Liver (tissue), 9 donors: ENCODE data around the gene MEF2A. TPM values are rescaled to one million over a fixed set of nuclear protein-coding genes. Genes with fewer than 3 reads are reported as not detected.
"Not testable (repeated sequence)": the region's sequence is repeated elsewhere in the genome, so short reads cannot be mapped to it uniquely, and the experiment has no call there.

Experiments
- DNase-seq: peaks from one replicate; pipeline ENCODE4 v3.0.0-alpha.2; 2017; ENCODE audit warnings: low spot score
- H3K27ac ChIP-seq, 2 donors: one replicate each; pipeline ENCODE4 v1.7.0; 2013; ENCODE audit warnings: inconsistent platforms in 2 of 2, low read length in 2 of 2, control low read depth in 1 of 2, low read depth in 1 of 2, mild to moderate bottlenecking in 1 of 2
- H3K27me3 ChIP-seq, 4 donors: one replicate each; pipeline versions ENCODE4 v1.6.1 to v1.7.0; 2013; ENCODE audit warnings: low read length in 3 of 4, inconsistent platforms in 1 of 4, mild to moderate bottlenecking in 1 of 4, moderate library complexity in 1 of 4; ENCODE audit not compliant: control insufficient read depth in 4 of 4, insufficient read depth in 4 of 4
- H3K36me3 ChIP-seq, 4 donors: one replicate each; pipeline versions ENCODE4 v1.6.1 to v1.7.0; 2013; ENCODE audit warnings: low read length in 3 of 4, mild to moderate bottlenecking in 3 of 4, low read depth in 1 of 4, moderate library complexity in 1 of 4; ENCODE audit not compliant: control insufficient read depth in 4 of 4, insufficient read depth in 3 of 4
- H3K4me1 ChIP-seq, 4 donors: one replicate each; pipeline versions ENCODE4 v1.6.1 to v1.7.0; 2013; ENCODE audit warnings: low read length in 3 of 4, mild to moderate bottlenecking in 3 of 4, moderate library complexity in 1 of 4; ENCODE audit not compliant: control insufficient read depth in 4 of 4, insufficient read depth in 4 of 4
- H3K4me3 ChIP-seq, 3 donors: one replicate each; pipeline versions ENCODE4 v1.6.1 to v1.7.0; 2013; ENCODE audit warnings: low read length in 3 of 3, control low read depth in 1 of 3, low read depth in 1 of 3, mild to moderate bottlenecking in 1 of 3
- H3K9ac ChIP-seq, 2 donors: one replicate each; pipeline ENCODE4 v1.7.0; 2013; ENCODE audit warnings: low read length in 2 of 2, mild to moderate bottlenecking in 2 of 2, moderate library complexity in 2 of 2, control low read depth in 1 of 2, low read depth in 1 of 2
- H3K9me3 ChIP-seq, 4 donors: one replicate each; pipeline versions ENCODE4 v1.6.1 to v1.7.0; 2013; ENCODE audit warnings: low read length in 3 of 4; ENCODE audit not compliant: control insufficient read depth in 4 of 4
- ATF3 ChIP-seq: IDR thresholded peaks from 2 replicates; pipeline ENCODE4 v1.6.1; 2016; ENCODE audit warnings: antibody characterized with exemption
- FOXA2 ChIP-seq: IDR thresholded peaks from 2 replicates; pipeline ENCODE4 v1.6.1; 2016; ENCODE audit warnings: antibody characterized with exemption
- GABPA ChIP-seq, 2 donors: IDR thresholded peaks in 1 of 2; conservative IDR thresholded peaks in 1 of 2; 2 replicates each; pipeline ENCODE4 v1.6.1; 2016; ENCODE audit warnings: antibody characterized with exemption in 2 of 2, mild to moderate bottlenecking in 1 of 2, moderate library complexity in 1 of 2
- HNF4A ChIP-seq, 2 donors: conservative IDR thresholded peaks; 2 replicates each; pipeline ENCODE4 v1.6.1; 2016; ENCODE audit warnings: antibody characterized with exemption in 2 of 2, mild to moderate bottlenecking in 2 of 2
- HNF4G ChIP-seq: IDR thresholded peaks from 2 replicates; pipeline ENCODE4 v1.6.1; 2016; ENCODE audit warnings: antibody characterized with exemption
- JUND ChIP-seq, 2 donors: IDR thresholded peaks; 2 replicates each; pipeline ENCODE4 v1.6.1; 2016; ENCODE audit warnings: antibody characterized with exemption in 2 of 2
- NR2F2 ChIP-seq: IDR thresholded peaks from 2 replicates; pipeline ENCODE4 v1.6.1; 2016; ENCODE audit warnings: antibody characterized with exemption
- RAD21 ChIP-seq, 2 donors: IDR thresholded peaks; 2 replicates each; pipeline ENCODE4 v1.6.1; 2016; ENCODE audit warnings: antibody characterized with exemption in 2 of 2, mild to moderate bottlenecking in 2 of 2
- RXRA ChIP-seq, 2 donors: IDR thresholded peaks; 2 replicates each; pipeline ENCODE4 v1.6.1; 2017 to 2018; ENCODE audit warnings: antibody characterized with exemption in 2 of 2, mild to moderate bottlenecking in 1 of 2
- SP1 ChIP-seq: IDR thresholded peaks from 2 replicates; pipeline ENCODE4 v1.6.1; 2018; ENCODE audit warnings: antibody characterized with exemption, mild to moderate bottlenecking
- TAF1 ChIP-seq: conservative IDR thresholded peaks from 2 replicates; pipeline ENCODE4 v1.6.1; 2016; ENCODE audit warnings: antibody characterized with exemption, mild to moderate bottlenecking
- YY1 ChIP-seq: IDR thresholded peaks from 2 replicates; pipeline ENCODE4 v1.6.1; 2016; ENCODE audit warnings: antibody characterized with exemption, mild to moderate bottlenecking
- WGBS: extraction: QIAGEN DNeasy Blood & Tissue Kit; methylation state at CpG from one replicate; pipeline ENCODE4 v1.1.7; 2013; 5-methylcytosine and 5-hydroxymethylcytosine counted together
- polyA plus RNA-seq, 2 donors: library from polyadenylated mRNA; stranded (reverse) in 1 of 2; unstranded in 1 of 2; fragments of 200-250 nt in 1 of 2; fragments of >200 nt in 1 of 2; fragmentation: Nextera tagmentation in 1 of 2; extraction: Ambion mirVana in 1 of 2; gene quantifications; one replicate each; pipeline versions ENCODE4 v1.2.1 to v1.2.3, GENCODE V29; 2013 to 2015
- total RNA-seq, 2 donors: library from RNA; depleted of rRNA; stranded (reverse); fragments of >200 nt; gene quantifications; one replicate each; pipeline ENCODE4 v1.2.3, GENCODE V29; 2014
- TF ChIP-seq, protein P1 (sequence below): IDR thresholded peaks from 2 replicates; pipeline ENCODE4 v1.6.1; 2016; ENCODE audit warnings: antibody characterized with exemption
- TF ChIP-seq, protein P2 (sequence below): IDR thresholded peaks from 2 replicates; pipeline ENCODE4 v1.6.1; 2016; ENCODE audit warnings: antibody characterized with exemption, mild to moderate bottlenecking
- TF ChIP-seq, protein P3 (sequence below): IDR thresholded peaks from 2 replicates; pipeline ENCODE4 v1.6.1; 2016; ENCODE audit warnings: antibody characterized with exemption
- donor health status: healthy.
- donor health status: healthy.
- donor health status: healthy.
- donor health status: healthy.
- donor health status: healthy.

Gene MEF2A
- total and polyA plus RNA-seq, 4 donors, result 8.5 to 45.9 (median 18.2) TPM

DNA sequence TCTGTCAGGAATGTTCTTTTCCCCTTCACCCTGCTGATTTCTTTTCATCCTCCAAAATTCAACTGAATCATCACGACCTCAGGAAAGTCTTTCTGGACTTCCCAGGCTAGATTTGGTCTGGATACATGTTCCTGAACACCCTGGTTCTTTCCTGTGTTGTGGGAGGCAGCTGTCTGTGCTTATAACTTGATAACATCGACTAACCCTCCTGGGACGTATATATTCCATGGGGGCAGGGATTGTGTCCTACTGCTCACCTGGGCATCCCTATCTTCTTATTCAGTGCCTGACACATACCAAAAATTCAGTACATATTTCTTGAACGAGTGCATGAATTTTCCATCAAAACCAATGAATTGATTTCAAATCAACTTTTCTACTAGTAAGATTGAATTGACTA lies 47.6 kb upstream of the MEF2A start:
- no peaks in the 10 kb centered on the region for H3K9me3 ChIP-seq
- H3K4me1 ChIP-seq, result no peaks in the 10 kb centered on the region
- no peak for DNase-seq
- WGBS, result 80% methylated on average over 4 of the region's 4 CpGs
- H3K27ac ChIP-seq, result no peak overlapping the region
- H3K27me3 ChIP-seq, result no peaks in the 10 kb centered on the region
- no peaks in the 10 kb centered on the region for H3K36me3 ChIP-seq
- H3K4me3 ChIP-seq, result no peak overlapping the region
- H3K9ac ChIP-seq, result no peak overlapping the region
- TF ChIP-seq, protein P1, sequence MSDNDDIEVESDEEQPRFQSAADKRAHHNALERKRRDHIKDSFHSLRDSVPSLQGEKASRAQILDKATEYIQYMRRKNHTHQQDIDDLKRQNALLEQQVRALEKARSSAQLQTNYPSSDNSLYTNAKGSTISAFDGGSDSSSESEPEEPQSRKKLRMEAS, result no peak
- TF ChIP-seq RAD21 (IDR thresholded peaks at IDR 0.05), result no peak

DNA sequence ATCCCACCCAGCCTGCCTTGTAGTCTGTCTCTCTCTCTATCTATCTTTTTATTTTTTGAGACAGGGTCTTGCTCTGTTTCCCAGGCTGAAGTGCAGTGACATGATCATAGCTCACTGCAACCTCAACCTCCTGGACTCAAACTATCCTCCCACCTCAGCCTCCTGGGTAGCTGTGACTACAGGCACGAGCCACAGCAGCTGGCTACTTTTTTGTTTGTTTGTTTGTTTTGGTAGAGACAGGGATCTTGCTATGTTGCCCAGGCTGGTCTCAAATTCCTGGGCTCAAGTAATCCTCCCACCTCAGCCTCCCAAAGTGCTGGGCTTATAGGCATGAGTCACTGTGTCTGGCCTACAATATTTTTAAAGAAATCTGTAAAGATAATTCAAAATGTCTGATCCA lies 46.4 kb upstream of the MEF2A start:
- WGBS, result 90% methylated on average over 1 of the region's 1 CpG
- not testable (repeated sequence) for H3K27ac ChIP-seq, H3K4me3 ChIP-seq, H3K9ac ChIP-seq, H3K27me3 ChIP-seq, H3K9me3 ChIP-seq, H3K36me3 ChIP-seq, H3K4me1 ChIP-seq, DNase-seq

DNA sequence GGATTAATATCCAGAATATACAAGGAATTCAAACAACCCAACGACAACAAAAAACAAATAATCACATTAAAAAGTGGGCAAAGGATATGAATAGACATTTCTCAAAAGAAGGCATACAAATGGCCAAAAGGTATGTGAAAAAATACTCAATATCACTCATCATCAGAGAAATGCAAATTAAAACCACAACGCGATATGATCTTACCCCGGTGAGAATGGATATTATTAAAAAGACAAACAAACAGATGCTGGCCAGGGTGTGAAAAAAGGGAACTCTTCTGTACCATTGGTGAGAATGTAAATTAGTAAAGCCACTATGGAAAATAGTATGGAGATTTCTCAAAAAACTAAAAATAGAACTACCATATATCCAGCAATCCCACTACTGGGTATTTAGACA lies 43.5 kb upstream of the MEF2A start:
- Histone ChIP-seq H3K36me3 (no peaks in the 10 kb centered on the region), H3K27ac (no peak overlapping the region), H3K4me1 (no peaks in the 10 kb centered on the region), H3K4me3 (no peak overlapping the region), H3K9me3 (no peaks in the 10 kb centered on the region), H3K9ac (no peak overlapping the region), H3K27me3 (no peaks in the 10 kb centered on the region)
- 93% methylated on average over 4 of the region's 4 CpGs for WGBS
- DNase-seq, result no peak
- TF ChIP-seq RAD21 (IDR thresholded peaks at IDR 0.05), result no peak
- TF ChIP-seq, protein P2, sequence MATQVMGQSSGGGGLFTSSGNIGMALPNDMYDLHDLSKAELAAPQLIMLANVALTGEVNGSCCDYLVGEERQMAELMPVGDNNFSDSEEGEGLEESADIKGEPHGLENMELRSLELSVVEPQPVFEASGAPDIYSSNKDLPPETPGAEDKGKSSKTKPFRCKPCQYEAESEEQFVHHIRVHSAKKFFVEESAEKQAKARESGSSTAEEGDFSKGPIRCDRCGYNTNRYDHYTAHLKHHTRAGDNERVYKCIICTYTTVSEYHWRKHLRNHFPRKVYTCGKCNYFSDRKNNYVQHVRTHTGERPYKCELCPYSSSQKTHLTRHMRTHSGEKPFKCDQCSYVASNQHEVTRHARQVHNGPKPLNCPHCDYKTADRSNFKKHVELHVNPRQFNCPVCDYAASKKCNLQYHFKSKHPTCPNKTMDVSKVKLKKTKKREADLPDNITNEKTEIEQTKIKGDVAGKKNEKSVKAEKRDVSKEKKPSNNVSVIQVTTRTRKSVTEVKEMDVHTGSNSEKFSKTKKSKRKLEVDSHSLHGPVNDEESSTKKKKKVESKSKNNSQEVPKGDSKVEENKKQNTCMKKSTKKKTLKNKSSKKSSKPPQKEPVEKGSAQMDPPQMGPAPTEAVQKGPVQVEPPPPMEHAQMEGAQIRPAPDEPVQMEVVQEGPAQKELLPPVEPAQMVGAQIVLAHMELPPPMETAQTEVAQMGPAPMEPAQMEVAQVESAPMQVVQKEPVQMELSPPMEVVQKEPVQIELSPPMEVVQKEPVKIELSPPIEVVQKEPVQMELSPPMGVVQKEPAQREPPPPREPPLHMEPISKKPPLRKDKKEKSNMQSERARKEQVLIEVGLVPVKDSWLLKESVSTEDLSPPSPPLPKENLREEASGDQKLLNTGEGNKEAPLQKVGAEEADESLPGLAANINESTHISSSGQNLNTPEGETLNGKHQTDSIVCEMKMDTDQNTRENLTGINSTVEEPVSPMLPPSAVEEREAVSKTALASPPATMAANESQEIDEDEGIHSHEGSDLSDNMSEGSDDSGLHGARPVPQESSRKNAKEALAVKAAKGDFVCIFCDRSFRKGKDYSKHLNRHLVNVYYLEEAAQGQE, result no peak
- TF ChIP-seq ATF3, result no peak
- no peak for TF ChIP-seq GABPA (IDR thresholded peaks at IDR 0.05 in 1 of 2, conservative IDR thresholded peaks at IDR 0.05 in 1 of 2)
- TF ChIP-seq, protein P3, sequence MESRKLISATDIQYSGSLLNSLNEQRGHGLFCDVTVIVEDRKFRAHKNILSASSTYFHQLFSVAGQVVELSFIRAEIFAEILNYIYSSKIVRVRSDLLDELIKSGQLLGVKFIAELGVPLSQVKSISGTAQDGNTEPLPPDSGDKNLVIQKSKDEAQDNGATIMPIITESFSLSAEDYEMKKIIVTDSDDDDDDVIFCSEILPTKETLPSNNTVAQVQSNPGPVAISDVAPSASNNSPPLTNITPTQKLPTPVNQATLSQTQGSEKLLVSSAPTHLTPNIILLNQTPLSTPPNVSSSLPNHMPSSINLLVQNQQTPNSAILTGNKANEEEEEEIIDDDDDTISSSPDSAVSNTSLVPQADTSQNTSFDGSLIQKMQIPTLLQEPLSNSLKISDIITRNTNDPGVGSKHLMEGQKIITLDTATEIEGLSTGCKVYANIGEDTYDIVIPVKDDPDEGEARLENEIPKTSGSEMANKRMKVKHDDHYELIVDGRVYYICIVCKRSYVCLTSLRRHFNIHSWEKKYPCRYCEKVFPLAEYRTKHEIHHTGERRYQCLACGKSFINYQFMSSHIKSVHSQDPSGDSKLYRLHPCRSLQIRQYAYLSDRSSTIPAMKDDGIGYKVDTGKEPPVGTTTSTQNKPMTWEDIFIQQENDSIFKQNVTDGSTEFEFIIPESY, result no peak
- no peak for TF ChIP-seq HNF4A (conservative IDR thresholded peaks at IDR 0.05)
- no peak for TF ChIP-seq NR2F2
- TF ChIP-seq FOXA2, result no peak
- no peak for TF ChIP-seq YY1
- no peak for TF ChIP-seq SP1
- TF ChIP-seq RXRA (IDR thresholded peaks at IDR 0.05), result no peak
- TF ChIP-seq HNF4G, result no peak
- TF ChIP-seq JUND (IDR thresholded peaks at IDR 0.05), result no peak
- TF ChIP-seq TAF1, result no peak
